ENCODE results near the gene MAP1B. TPM values are rescaled to one million over a fixed set of nuclear protein-coding genes. Genes with fewer than 3 reads are reported as not detected.

Gene MAP1B
- total and polyA plus RNA-seq, 9 of the 15 experiments (the other 6 are each of a cell fraction or from before 2014, with no cell fraction given), result 5.2 to 66.1 (median 17.3) TPM

- Histone ChIP-seq H3K9me1 (ENCODE audit: control insufficient read depth, insufficient read depth, low read length) (no peaks in the 10 kb centered on the region), H3K4me1 (replicated peaks in 1 of 2; ENCODE audit: control insufficient read depth in 2 of 2, insufficient read depth in 2 of 2, low read length in 2 of 2) (peaks cover 0 to 5% of the 10 kb centered on the region in 2 experiments; a peak in 2 of 5 replicates), H3K79me2 (ENCODE audit: control insufficient read depth, insufficient read depth, low read length) (peaks cover 34% of the 10 kb centered on the region; the same call in 2 of the 3 replicates), H3K27ac (ENCODE audit: extremely low read depth, low read depth, low read length) (no peak overlapping the region), H3K9me3 (replicated peaks; ENCODE audit: control insufficient read depth, insufficient read depth, low read depth, low read length) (no peaks in the 10 kb centered on the region), H3K4me2 (ENCODE audit: insufficient read depth, low read length) (no peak overlapping the region), H3K36me3 (ENCODE audit: control insufficient read depth, insufficient read depth, low read length) (peaks cover 17% of the 10 kb centered on the region; the same call in 2 of the 3 replicates), H3K27me3 (ENCODE audit: control insufficient read depth in 2 of 2, insufficient read depth in 2 of 2, low read length in 2 of 2) (no peaks in the 10 kb centered on the region), H3K4me3 (no peak overlapping the region), H2AFZ (ENCODE audit: low read depth, low read length) (no peak overlapping the region), H3K9ac (ENCODE audit: insufficient read depth in 1 of 2, low read depth in 2 of 2, low read length in 2 of 2) (no peak overlapping the region), H4K20me1 (replicated peaks; ENCODE audit: control insufficient read depth, insufficient read depth, low read length) (no peaks in the 10 kb centered on the region)
- intact Hi-C loops (cut with micrococcal nuclease), result no loop called here
- ATAC-seq, result no peak
- no peak for DNase-seq (ENCODE audit: extremely low read depth in 1 of 4, low spot score in 3 of 4)
- FAIRE-seq, result peak; percentile 23
- 59% methylated on average over 2 of the region's 2 CpGs for WGBS (ENCODE audit: insufficient coverage, low coverage, missing lambda C conversion rate)
- POLR2A ChIA-PET, result interaction anchor here (1.6 kb wide), 1 partner anchor 9 kb away, joined by 4 read pairs; no protein-coding TSS in a partner anchor
- in situ Hi-C loops (cut with MboI), result no loop called here
- no TSS peak for BruUV-seq (replicated peaks)
- CTCF ChIA-PET (ENCODE audit: low intra/inter-chr PET ratio), result interaction anchor here (0.6 kb wide), 1 partner anchor 117 kb away, joined by 3 read pairs; no protein-coding TSS in a partner anchor
- TF ChIP-seq ZBTB11 (CRISPR knock-in tag; IDR thresholded peaks at IDR 0.05), result no peak
- TF ChIP-seq HDAC8 (tag; IDR thresholded peaks at IDR 0.05), result no peak
- no peak for TF ChIP-seq U2AF1 (optimal IDR thresholded peaks at IDR 0.05; ENCODE audit: low read depth, low read length)
- no peak for TF ChIP-seq ARID3A (IDR thresholded peaks at IDR 0.05; ENCODE audit: borderline replicate concordance, low read depth, low read length)
- no peak for TF ChIP-seq FUS (optimal IDR thresholded peaks at IDR 0.05; ENCODE audit: low read depth, low read length)
- TF ChIP-seq ZBTB49 (CRISPR knock-in tag; IDR thresholded peaks at IDR 0.05; ENCODE audit: borderline replicate concordance), result no peak
- no peak for TF ChIP-seq WHSC1 (IDR thresholded peaks at IDR 0.05; ENCODE audit: low read length)
- TF ChIP-seq ZHX1 (conservative IDR thresholded peaks at IDR 0.05; ENCODE audit: low read length), result no peak
- TF ChIP-seq ZNF431 (CRISPR knock-in tag; IDR thresholded peaks at IDR 0.05), result no peak
- TF ChIP-seq SMAD2 (IDR thresholded peaks at IDR 0.05; ENCODE audit: low read depth, low read length), result no peak
These were observed 148.4 kb downstream of the MAP1B start for GRCh38 chr5:72255670-72256069.

Measured in K562 (cell line).